ENCODE measurements around the gene MACROD2. TPM values are rescaled to one million over a fixed set of nuclear protein-coding genes. Genes with fewer than 3 reads are reported as not detected.

MACROD2 gene
- total RNA-seq, 1 experiment from 2014 or later: 1.6 TPM

DNA sequence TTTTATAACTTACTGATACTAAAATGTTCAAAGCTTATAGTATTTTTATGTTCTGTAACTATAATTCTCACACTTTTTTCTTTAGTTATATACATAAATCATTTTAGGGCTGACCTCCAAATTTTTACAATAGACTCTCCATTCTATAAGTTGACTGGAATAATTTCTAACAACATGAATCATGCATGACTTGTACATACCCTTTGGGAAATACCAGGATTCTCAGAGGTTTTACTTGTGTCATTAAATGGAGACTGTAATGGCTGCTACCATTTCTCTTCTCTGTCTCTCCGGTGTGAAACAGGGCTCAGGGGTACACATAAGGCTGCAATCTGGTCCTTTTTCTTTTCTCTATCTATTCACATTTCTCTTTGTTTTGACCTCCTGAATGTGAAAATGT, 564.3 kb downstream of the MACROD2 start:
- Histone ChIP-seq H3K4me2 (ENCODE audit: insufficient read depth, insufficient read length, low read length) (no peak overlapping the region), H2BK20ac (ENCODE audit: low read depth, low read length, poor library complexity, severe bottlenecking) (no peak overlapping the region), H3K56ac (ENCODE audit: insufficient read length, low read depth, low read length) (no peak overlapping the region), H3K14ac (ENCODE audit: insufficient read depth, low read length) (no peak overlapping the region), H3K79me1 (ENCODE audit: insufficient read depth, low read depth, low read length, poor library complexity, severe bottlenecking) (no peaks in the 10 kb centered on the region), H3K79me2 (ENCODE audit: insufficient read depth, low read length) (no peaks in the 10 kb centered on the region), H3K4ac (ENCODE audit: low read depth, low read length) (no peak overlapping the region), H4K91ac (ENCODE audit: insufficient read length, low read depth, low read length) (no peak overlapping the region), H3K4me1 (ENCODE audit: insufficient read depth, low read length) (peaks cover 4% of the 10 kb centered on the region; the same call in 1 of the 2 replicates), H3K23ac (ENCODE audit: insufficient read length, low read depth, low read length) (no peak overlapping the region), H3K27ac (ENCODE audit: insufficient read length, low read depth, low read length) (no peak overlapping the region), H2BK5ac (ENCODE audit: insufficient read length, low read length) (no peak overlapping the region), H2BK120ac (ENCODE audit: low read depth, low read length, poor library complexity, severe bottlenecking) (no peak overlapping the region), H3K9me3 (ENCODE audit: control insufficient read depth, low read depth, low read length) (no peaks in the 10 kb centered on the region), H4K8ac (replicated peaks; ENCODE audit: insufficient read length, low read depth, low read length) (no peak overlapping the region), H2BK12ac (ENCODE audit: insufficient read length, low read depth, low read length) (no peak overlapping the region), H3K23me2 (ENCODE audit: insufficient read length, low read depth, low read length, poor library complexity, severe bottlenecking) (no peaks in the 10 kb centered on the region), H3K27me3 (ENCODE audit: insufficient read depth, low read length) (no peaks in the 10 kb centered on the region), H3K9ac (ENCODE audit: extremely low read depth, insufficient read length, low read length) (no peak overlapping the region), H4K5ac (ENCODE audit: insufficient read length, low read depth, low read length) (no peak overlapping the region), H3K18ac (ENCODE audit: insufficient read length, low read depth, low read length) (no peak overlapping the region), H2AK5ac (ENCODE audit: insufficient read length, low read length) (no peak overlapping the region), H2BK15ac (ENCODE audit: low read depth, low read length) (no peak overlapping the region), H4K20me1 (ENCODE audit: control insufficient read depth, insufficient read depth, insufficient read length) (no peaks in the 10 kb centered on the region), H2AFZ (ENCODE audit: low read length) (no peak overlapping the region), H3T11ph (ENCODE audit: low read length) (no peak overlapping the region)
- Mint-ChIP-seq H3K27me3 (ENCODE audit: low read depth) (no peaks in the 10 kb centered on the region), H3K9me3 (peaks cover 3 to 5% of the 10 kb centered on the region in 2 experiments; a peak in 3 of 5 replicates), H3K4me1 (peaks cover 7% of the 10 kb centered on the region in 2 experiments), H3K36me3 (ENCODE audit: insufficient read depth in 1 of 3, low read depth in 3 of 3) (peaks cover 0 to 8% (median 7%) of the 10 kb centered on the region in 3 experiments; a peak in 4 of 7 replicates), H3K4me3 (no peak overlapping the region), H3K27ac (no peak overlapping the region)
- no peak for DNase-seq
- WGBS (ENCODE audit: extremely low coverage, insufficient read length, low lambda C conversion rate): no CpG with 5 or more reads among the region's 1 CpG
- no peak for TF ChIP-seq CTCF (conservative IDR thresholded peaks at IDR 0.05)

All from H9 (cell line).